Inferior parietal cortex (tissue), 1 donor: ENCODE results near the gene S1PR5.
"Not testable (repeated sequence)": the region's sequence is repeated elsewhere in the genome, so short reads cannot be mapped to it uniquely, and the experiment has no call there.

Source experiments
- DNase-seq: peaks from one replicate; pipeline ENCODE4 v3.0.0-alpha.2; 2016; ENCODE audit errors: extremely low spot score

S1PR5 gene

DNA sequence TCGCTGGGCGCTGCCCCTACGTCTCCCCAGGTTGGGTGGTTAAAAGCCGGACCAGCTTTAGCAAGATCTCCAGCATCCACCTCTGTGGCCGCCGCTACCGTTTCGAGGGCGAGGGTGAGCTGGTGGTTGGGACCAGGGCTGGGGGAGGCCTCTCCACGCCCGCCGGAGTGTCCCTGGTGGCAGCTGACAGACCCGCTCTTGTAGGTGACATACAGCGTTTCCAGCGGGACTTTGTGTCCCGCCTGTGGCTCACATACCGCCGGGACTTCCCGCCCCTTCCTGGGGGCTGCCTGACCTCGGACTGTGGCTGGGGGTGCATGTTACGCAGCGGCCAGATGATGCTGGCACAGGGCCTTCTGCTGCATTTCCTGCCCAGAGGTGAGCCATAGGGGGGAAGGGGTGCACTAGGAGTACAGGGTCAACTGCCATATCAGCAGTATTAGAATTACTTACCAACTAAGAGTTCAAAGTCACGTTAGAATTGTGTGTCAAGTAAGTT is 27.6 kb upstream of the S1PR5 start:
- no peak for DNase-seq

DNA sequence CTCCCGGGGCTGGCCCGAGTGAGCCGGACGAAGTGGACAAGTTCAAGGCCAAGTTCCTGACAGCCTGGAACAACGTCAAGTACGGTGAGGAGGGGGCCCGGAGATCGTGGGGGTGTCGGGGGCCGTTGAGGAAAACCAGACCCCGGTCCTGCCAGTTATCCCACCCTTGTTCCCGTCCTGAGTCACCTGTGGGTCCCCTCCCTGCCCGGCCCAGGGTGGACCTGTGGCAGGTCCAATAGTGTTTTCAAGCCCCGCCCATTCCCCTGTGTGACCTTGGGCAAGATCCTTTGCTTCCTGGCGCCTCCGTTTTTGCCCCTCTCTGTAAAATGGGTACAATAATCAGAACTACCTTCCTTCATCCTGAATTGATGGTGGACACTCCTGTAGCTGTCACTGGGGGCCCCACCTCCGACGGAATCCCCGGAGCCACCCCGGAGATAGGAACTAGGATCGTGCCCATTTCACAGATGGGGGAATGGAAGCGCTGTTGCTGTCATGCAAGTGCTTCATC is 27.1 kb upstream of the S1PR5 start:
- DNase-seq = no peak

DNA sequence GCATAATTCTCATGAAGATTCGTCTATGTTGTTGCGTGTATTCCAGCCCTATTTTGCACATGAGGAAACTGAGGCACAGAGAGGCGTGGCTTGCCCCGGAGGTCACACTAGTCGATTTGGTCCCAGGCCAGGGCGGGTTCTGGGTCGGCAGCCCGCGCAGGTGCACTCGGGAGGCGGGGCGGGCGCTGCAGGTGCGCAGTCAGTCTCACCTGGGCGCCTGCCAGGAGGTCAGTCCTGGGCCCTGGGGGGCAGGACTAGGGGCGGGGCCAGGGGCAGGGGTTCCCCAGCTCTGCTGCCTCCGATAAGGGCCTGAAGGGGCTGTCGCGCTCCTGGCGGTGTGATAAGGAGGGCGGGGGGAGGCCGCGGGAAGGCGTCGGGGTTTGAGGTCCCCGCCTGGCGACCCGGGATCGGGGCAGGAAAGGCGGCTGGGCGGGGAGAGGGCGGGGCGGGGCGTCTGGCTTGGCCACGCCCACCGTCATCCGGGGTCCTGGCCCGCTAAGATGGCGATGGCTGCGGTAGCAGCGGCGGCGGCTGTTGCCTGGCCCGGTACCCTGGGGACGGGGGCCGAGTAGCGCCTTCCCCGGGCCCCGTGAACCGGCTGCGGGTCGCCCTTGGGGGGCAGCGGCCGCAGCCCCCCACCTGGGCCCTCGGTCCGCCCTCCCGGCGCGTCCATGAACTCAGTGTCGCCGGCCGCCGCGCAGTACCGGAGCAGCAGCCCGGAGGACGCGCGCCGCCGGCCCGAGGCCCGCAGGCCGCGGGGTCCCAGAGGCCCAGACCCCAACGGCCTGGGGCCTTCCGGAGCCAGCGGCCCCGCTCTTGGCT is 26.4 kb upstream of the S1PR5 start, which contains the start of gene ATG4D:
TSS of gene ATG4D (plus strand) at position 485 of the 822 bp plus-strand sequence. CDS start at position 672, 187 bp downstream.
- peak; percentile 74 for DNase-seq

DNA sequence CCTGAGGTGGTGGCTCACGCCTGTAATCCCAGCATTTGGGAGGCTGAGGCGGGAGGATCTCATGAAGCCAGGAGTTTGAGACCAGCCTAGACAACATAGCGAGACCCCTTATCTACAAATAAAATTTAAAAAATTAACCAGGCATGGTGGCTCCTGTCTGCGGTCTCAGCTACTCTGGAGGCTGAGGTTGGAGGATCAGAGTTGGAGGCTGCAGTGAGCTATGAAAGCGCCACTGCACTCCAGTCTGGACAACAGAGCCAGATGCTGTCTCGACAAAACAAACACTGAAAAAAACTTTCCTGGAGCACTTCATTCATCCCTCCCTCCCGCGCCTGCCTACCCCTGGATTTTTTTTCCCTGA is 25.8 kb upstream of the S1PR5 start:
- DNase-seq = no peak

DNA sequence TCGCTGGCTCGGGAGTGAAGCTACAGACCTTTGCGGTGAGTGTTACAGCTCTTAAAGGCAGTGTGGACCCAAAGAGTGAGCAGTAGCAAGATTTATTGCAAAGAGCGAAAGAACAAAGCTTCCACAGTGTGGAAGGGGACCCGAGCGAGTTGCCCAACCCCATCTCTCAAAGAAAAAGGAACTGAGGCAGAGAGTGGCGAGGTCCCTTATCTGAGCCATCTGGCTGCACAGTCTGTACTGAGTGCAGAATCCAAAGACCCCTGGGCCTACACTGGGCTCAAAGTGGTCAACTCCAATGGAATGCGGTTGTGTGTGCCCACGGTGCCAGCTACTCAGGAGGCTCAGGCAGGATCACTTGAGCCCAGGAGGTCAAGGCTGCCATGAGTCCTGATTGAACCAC is 21.8 kb upstream of the S1PR5 start:
- not testable (repeated sequence) for DNase-seq

DNA sequence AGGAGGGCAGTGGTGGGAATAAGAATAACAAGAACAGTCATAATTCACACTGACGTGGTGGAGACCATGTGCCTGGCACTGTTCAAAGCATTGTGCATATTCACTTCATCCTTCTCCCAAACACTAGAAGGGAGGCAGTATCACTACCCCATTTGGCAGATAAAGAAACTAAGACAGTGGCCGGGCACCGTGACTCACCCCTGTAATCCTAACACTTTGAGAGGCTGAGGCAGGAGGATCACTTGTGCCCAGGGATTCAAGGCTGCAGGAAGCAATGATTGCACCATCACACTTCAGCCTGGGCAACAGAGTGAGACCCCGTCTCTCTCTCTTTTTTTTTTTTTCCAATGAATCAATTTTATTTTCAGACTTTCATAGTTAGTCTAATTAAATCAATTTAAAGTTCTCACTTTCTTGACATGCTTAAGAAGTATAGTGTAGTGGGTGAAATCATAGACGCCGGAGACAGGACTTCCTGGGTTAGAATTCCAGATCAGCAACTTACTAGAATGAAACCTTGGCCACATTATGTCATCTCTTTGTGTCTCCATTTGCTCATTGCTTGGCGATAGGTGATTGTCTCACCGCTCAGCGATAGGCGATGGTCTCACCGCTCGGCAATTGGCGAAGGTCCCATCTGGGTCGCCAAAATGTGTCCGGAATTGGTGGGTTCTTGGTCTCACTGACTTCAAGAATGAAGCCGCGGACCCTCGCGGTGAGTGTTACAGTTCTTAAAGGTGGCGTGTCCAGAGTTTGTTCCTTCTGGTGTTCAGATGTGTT is 21.1 kb upstream of the S1PR5 start:
- no peak for DNase-seq

DNA sequence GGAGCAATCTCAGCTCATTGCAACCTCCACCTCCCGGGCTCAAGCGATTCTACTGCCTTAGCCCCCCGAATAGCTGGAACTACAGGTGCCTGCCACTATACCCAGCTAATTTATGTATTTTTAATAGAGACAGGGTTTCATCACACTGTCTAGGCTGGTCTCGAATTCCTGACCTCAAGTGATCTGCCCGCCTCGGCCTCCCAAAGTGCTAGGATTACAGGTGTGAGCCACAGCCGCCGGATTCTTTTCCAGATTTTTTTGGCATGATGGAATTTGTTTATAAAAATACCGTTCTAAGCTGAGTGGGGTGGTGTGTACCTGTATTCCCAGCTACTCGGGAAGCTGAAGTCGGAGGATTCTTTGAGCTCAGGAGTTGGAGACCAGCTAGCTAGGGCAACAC is 20.4 kb upstream of the S1PR5 start:
- no peak for DNase-seq

DNA sequence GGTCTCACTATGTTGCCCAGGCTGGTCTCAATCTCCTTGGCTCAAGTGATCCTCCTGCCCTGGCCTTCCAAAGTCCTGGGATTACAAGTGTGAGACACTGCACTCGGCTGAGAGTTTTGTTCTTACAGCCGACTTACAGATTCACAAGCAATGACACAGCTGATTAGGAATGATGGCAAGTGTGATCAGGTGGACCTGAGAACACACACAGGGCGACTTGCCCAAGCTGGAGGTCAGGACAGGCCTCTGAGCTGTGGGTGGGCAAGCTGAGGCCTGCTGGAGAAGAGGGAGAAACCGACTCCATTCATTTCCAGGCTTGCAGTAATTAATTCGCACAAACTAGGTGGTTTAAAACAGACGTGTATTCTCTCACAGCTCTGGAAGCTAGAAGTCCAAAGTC is 18.4 kb upstream of the S1PR5 start:
- no peak for DNase-seq

DNA sequence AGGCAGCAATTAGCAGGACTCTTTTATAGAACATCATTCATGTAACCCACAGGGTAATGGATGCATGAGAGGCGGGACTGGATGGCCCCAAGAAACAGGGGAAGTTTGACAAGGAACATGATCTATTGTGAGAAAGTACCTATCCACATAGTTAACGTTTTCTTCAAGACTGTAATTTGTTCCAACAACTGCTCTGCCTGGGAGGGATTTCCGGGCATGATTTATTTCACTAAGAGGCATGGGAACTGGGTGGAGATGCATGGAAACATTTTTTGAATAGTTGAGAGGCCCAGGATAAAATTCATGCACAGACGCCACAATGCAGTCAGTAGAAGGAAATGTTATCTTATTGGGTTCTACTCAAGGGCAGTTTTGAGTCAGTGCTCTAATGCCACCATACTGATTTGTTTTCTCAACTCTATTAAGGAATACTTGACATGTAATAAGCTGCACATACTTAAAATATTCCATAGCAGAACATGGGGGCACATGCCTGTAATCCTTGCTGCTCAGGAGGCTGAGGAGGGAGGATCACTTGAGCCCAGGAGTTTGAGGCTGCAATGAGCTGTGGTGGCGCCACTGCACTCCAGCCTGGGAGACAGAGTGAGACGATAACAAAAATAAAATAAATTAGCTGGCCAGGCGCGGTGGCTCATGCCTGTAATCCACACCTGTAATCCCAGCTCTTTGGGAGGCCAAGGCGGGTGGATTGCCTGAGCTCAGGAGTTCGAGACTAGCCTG is 16.6 kb upstream of the S1PR5 start:
- no peak for DNase-seq

DNA sequence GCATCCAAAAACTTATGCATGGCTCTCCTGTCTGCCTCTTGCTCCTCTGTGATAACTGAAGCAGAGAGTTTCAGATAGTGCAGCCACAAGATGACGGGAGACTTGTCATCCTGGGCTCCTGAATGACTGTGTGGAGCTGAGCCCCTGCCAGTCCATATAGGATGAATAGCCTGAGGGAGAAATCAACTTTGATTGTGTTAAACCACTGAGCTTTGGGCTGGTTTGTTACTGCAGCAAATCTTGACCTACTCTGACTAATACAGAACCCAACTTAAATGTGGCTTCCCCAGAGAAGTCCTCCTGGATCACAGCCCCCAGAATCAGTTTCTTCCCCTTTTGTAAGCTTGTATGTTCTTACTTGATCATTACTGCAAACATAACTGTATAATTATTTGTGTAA is 15.2 kb upstream of the S1PR5 start:
- no peak for DNase-seq

DNA sequence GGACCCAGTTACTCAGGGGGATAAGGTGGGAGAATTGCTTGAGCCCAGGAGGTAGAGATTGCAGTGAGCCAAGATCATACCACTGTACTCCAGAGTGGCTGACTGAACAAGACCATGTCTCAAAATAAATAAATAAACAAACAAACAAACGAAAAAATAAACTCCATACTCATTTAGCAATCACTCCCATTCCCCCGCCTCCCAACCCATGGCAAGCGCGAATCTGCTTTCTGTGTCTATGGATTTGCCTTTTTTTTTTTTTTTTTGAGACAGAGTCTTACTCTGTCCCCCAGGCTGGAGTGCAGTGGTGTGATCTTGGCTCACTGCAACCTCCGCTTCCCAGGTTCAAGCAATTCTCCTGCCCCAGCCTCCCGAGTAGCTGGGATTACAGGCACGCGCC is 9.6 kb upstream of the S1PR5 start:
- not testable (repeated sequence) for DNase-seq

DNA sequence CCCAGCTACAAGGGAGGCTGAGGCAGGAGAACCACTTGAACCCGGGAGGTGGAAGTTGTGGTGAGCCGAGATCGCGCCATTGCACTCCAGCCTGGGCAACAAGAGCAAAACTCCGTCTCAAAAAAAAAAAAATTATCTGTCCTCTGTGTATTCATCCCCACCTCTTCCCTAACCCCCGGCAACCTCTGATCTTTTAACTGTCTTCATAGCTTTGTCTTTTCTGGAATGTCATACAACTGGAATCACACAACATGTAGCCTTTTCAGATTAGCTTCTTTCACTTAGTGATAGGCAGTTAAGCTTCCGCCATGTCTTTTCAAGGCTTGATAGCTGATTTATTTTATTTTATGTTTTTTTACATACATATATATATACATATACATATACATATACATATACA is 8.4 kb upstream of the S1PR5 start:
- DNase-seq = no peak

DNA sequence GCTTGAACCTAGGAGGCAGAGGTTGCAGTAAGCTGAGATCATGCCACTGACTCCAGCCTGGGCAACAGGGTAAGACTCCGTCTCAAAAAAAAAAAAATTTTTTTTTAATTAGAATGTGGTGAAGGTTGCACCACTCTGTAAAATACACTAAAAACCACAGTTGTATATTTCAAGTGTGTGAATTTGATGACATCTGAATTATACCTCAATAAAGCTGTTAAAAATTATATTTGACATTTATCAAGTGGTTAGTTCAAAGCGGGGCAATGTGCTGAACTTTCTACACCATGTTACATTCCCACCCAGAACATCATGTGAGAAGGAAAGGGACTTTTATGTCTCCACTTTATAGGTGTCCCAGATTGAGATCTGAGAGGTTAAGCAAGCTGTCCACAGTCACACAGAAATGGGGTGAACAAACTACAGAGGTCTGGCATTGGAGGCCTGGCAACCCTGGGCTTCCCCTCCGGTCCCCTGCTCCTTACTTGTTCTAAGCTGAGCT is 5.9 kb upstream of the S1PR5 start:
- no peak for DNase-seq

DNA sequence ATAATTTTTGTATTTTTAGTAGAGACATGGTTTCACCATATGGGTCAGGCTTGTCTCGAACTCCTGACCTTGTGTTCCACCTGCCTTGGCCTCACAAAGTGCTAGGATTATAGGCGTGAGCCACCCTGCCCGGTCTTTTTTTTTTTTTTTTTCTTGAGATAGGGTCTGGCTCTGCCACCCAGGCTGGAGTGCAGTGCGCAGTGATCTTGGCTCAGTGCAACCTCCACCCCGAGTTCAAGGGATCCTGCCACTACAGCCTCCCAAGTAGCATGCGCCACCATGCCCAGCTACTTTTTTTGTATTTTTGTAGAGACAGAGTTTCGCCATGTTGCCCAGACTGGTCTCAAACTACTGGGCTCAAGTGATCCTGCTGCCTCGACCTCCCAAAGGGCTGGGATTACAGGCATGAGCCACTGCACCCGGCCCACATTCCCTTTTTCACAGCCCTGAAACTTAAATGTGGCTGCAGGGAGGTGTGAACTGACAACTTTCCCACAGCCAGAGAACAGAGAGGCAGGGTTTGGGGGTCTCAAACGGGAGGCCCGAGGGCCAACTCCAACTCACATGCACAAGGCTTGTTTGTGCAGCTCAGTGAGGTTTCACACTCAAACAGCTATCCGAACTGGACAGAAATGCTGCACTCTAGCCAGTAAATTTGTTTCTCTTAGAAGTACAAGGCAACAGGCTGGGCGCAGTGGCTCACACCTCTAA is 4.4 kb upstream of the S1PR5 start:
- DNase-seq = no peak

DNA sequence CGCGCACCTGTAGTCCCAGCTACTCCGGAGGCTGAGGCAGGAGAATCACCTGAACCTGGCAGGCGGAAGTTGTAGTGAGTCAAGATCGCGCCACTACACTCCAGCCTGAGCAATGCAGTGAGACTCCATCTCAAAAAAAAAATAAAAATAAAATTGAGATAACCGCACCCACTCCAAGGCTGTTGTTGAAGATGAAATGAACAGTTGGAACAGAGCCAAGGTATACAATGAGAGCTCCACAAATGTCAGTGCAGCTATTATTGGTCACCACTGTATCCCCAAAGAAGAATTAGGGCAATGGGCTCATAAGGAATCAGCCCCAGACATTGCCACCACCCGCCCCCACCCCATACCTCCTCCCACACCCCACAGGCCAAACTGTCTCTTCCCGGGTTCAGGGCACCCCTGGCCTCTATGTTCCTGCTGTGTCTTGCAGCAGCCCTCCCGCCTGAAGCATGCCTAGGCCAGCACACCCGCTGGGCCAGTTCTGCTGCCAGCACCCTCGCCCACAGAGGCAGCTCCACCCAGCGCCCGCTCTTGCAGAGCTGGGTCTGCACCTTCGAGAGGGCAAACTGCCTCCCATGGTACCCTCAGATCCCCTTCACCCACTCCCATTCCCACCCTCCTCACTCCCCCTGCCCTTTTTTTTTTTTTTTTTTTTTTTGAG is 3.5 kb upstream of the S1PR5 start:
- DNase-seq = no peak

DNA sequence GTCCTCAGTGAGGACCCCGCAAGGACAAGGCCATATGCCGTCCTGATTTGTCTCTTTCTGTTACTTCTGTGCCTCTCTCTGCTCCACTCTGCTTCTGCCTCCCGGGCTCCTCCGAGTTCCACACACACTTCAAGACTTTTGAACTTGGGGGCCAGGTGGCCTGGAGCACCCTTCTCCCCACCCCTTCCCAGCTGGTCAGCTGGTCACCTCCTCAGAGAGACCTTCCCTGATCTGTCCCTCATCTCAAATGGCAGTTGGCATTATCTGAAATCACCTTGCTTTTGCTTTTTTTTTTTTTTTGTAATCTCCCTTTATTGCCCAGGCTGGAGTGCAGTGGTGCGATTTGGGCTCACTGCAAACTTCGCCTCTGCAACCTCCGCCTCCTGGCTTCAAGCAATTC is 2.2 kb upstream of the S1PR5 start:
- DNase-seq = no peak

DNA sequence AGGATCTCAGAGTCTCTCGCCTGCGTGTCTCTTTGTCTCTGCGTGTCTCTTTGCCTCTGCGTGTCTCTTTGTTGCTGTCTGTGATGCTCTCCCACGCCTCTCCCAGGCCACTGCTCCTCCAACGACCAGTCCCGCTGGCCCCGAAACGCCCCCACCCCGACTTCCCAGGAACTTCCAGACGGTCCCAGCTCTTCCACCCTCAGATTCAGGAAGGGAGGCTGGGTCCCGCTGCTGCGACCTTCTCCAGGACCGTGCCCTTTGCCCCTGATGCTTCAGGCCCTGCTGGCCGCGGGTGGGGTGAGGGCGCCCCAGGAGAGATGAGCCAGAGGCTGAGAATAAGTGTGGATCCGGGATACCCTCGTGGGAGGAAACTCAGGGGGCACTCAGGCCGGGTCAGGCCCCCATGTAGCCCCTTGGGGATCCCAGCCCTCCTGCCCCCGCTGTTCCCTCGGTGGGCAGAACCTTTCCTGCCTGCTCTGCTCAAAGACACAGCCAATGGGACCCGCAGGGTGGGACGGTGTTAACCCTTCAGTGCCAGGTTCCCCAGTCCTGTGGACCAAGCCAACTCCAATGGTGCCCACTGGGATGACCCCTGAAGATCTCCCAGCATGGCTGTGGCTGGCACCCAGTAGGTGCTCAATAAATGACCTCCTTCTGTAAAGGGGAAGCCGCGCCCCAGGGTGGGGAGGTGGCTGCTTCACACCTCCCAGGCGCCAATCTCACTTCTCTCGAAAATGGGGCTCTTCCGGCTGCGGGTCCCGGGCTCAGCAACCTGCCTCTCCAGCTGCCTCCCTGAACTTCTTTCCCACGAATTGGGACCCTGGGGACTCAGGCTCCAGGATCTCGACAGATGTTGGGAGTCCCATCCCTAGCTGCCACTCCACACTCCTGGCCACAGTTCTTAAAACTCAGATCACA is 1.5 kb upstream of the S1PR5 start:
- DNase-seq = no peak

DNA sequence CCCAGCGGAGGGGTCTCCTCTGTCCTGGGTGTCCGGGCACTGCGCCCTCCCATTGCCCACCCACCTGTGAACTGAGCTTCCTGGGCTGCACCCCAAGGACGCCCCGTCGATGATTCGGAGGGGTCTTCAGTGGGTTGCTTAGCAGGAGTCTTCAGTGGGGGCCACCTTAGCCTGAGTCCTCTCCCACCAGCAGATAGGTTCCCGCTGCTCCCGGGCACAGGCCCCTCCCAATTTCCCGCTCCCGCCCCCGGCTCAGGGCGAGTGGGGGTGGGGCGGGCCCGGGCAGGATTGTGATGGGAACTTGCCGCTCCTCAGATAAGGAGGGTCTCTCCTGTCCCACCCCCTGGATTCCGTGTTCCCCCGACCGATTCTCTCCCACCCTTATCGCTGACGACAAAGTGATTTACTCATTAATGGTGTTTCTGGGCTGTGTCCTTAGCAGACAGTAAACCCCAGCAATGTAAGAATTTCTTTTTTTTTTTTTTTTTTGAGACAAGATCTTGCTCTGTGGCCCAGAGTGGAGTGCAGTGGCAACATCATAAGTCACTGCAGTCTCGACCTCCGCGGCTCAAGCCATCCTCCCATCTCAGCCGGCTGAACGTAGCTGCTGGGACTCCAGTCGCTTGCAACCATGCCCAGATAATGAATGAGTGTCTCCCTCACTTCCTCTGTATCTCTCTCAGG is 655 bp upstream of the S1PR5 start:
- no peak for DNase-seq

DNA sequence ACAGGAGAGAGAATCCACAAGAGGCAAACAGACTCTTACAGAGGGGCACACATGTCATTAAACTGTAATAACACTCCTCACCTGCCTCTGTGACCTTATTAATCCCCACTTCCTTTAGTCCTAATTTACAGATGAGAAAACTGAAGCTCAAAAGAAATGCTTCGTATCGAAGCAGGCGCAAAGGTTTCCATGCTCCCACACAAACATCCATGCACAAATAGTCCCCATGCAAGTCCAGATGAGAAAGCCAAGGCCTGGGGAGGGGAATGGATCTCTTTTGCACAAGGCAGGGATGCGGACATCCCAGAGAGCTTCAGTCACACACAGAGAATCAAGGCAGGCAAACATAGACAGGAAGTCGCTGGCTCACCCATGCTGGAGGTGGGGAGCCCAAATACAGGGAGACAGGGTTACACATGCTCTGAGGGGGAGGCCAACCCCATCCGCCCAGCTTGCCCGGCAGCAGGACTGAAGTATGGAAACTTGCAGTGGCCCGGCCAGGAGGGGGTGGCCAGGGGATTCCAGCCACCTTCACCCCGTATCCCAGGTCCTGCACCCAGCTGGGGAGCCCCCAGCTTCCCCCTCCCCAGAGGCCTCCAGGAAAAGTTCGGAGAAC is 468 bp downstream of the S1PR5 start:
- DNase-seq = no peak
